Bone marrow (tissue), 2 donors: Measurements from ENCODE around the gene PTTG2.
"Not testable (repeated sequence)": the region's sequence is repeated elsewhere in the genome, so short reads cannot be mapped to it uniquely, and the experiment has no call there.

Experiments
- DNase-seq, 2 donors: peaks; one replicate each; lab custom pipeline; 2025; lab: John Stamatoyannopoulos, UW

The PTTG2 gene

DNA sequence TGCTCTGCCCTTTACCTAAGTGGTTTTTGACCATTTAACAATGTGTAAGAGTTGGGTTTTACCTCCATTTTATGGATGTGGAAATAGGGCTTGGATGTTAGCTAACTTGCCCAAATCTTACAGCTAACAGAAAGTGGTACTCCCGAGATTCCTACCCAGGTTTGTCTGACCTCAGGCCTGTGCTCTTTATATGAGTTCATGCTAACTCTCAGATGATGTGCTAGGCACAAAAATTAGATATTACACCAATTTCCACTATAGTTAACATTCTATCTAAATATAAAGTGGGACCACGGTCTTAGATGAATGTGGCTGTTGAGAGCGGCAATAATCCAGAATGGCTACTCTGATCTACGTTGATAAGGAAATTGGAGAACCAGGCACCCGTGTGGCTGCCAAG is at the start of gene PTTG2:
Gene PTTG2, plus strand, starts transcription at position 301 of the 400 bp plus-strand sequence. Its CDS starts 37 bp downstream, at position 338.
- DNase-seq, result no peak

DNA sequence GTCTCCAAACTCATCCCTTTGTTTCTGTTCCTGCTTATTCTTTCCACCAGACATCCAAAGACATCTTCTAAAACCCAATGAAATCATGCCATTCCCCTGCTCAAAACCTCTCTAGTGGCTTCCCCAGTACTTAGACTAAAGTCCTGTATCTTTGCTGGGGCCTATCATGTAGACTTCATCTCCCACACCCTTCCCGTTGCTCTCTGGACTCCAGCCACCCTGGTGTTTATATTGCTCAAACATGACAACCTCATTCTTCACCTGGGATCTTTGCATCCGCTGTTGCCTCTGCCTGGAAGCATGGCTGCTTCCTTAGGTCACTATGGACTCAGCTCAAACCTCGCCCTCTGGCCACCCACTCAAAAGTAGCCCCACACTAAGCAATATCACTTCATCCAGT is 45.7 kb upstream of the PTTG2 start:
- no peak for DNase-seq

DNA sequence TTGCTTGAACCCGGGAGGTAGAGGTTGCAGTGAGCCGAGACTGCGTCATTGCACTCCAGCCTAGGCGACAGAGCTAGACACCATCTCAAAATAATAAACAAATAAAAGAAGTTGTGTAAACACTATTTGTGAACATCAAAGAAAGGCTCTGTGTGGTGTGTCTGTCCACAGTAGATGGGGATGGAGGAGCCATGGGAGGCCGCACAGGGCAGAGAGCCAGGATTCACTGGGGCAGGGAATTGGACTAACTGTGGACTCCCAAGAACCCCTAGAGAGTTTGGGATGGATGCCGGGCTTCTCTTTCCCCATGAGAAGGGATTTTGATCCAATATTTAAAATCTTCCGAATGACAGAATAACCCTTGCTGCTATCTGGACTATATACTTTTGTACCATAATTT is 42.8 kb upstream of the PTTG2 start:
- no peak for DNase-seq

DNA sequence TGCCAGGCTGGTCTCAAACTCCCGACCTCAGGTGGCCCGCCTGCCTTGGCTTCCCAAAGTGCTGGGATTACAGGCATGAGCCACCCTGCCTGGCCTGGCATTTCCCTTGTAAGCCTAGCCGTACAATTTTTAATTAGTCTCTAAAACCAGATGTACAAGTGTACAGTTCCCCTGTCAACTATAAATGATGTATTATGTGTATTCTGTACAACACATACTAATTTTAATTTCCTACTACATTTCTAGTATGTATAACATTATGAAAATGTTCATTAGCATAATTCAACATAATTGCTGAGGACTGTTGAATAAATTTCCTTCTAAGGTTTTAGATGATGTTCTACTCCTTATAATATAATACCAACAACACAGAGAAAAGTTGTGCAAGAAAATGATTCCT is 41.5 kb upstream of the PTTG2 start:
- no peak for DNase-seq

DNA sequence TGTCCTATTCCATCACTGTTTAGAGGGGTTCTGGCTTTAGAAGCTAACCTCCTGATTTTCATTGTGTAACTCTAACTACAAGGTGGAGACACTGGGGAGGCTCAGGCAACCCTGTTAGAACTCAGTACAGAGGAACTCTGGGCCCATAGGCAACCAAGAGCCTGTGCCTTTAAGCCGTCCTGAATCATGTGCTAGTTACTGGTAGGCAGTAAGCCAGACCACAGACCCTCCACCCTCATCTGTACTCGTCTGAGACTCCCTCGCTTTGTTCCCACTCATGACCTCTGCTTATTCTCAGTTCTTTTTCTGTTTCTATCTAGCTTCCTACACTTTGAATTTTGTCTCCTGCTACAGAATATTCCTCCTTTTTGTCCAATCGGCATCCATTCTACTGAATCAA is 37.9 kb upstream of the PTTG2 start:
- DNase-seq, result peak in 1 of 2 donors; percentile 17

DNA sequence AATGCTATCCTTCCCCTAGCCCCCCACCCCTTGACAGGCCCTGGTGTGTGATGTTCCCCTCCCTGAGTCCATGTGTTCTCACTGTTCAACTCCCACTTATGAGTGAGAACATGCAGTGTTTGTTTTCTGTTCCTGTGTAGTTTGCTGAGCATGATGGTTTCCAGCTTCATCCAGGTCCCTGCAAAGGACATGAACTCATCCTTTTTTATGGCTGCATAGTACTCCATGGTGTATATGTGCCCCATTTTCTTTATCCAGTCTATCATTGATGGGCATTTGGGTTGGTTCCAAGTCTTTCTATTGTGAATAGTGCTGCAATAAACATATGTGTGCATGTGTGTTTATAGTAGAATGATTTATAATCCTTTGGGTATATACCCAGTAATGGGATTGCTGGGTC is 37.1 kb upstream of the PTTG2 start:
- not testable (repeated sequence) for DNase-seq

- DNase-seq, result no peak
Observed at GRCh38 chr4:37924946-37925345, 35.3 kb upstream of the PTTG2 start.

DNA sequence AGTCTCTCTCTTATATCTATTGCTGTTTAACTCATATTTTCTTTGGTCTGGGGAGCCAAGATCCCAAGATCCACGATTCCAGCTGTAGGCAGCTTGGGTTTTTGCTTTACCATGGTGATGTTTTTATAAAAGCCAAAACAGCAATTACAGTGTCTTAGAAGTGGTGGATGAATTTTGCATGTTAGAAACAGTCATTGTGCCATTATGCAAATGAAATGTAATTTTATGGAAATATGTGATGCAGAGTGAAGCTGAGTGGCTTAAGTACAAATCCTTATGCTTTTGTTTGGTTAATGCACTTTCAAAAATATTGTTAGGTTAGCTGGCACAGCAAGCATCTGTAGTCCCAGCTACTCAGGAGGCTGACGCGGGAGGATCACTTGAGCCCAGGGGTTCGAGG is 32.8 kb upstream of the PTTG2 start:
- no peak for DNase-seq

DNA sequence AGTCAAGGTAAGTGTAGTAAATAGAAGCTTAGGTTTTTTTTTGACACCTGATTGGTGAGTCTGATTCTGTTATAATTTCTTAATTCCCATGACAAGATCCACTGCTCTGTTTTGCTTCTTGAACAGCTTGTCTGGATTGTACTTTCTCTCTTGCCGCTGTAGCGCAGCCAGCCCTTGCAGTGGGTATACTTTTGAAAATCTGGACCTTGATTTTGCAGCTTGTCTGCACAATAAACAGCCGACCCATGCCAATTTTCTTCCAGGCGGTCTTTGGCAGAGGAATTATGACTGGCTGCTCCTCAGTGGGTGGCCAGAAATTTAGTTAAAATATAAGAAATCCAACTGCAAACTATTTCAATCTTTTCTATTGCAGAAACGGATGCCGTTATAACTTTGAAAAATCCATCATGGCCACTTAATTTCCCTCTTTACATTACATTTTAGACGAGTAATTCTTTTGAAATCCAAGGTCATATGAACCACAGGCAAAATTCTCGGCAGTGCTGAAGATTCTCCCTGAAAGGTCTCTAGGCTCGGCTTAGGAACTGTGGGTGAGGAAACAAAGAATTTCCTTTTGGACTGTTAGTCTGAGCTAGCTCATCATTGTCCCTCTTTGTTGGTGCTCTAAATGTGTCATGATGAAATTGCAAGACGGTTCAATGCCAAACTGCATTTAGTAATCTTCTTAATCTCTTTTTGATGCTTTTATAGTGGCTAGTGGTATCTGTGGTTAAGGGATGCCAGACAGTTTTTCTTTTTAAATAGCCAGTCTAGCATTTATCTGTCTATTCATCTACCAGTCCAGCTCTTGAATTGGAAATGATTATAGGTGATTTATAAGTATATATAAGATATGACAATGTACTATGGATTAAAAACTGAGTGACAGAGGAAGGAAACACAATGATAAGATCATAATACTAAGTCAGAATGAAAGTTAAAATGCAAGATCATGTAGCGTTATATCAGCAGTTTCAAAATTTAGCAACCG is 31.5 kb upstream of the PTTG2 start:
- no peak for DNase-seq

DNA sequence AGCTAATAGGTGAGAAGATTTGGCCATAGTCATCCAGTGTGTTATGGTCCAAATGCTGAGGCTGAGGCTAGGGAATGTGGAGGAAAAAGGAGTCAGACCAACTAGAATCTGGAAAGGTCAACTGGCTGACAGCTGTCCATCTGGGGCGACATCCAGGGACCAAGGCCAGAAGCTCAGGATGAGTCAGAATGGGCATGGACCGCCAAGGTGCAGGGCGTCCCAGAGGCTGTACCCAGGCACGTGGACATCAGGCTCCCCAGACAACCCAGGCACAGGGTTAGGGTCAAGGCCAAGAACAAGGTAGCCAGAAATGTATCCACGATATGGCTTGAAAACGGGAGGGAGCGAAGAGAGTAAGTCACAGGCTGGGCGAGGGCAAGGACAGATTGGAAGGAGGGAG is 26.1 kb upstream of the PTTG2 start:
- no peak for DNase-seq

DNA sequence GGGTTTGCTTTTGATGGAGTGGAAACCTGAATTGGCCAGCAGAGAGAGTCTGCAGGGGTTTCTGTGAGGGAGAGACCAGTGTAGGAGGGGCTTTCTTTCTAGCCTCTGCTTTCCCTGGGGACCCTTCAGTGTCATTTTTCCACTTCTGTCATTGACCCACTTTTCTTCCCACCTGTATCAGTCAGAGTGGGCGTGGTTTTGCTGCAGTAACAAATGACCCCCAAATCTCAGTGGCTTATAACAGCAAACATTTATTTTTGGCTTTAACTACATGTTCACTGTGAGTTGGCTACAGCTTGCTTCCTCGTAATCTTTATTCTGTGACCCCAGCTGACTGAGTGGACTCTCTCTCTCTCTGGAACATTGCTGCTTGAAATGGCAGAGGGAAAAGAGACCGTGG is 25.6 kb upstream of the PTTG2 start:
- DNase-seq, result no peak

- no peak for DNase-seq
Observed at GRCh38 chr4:37935026-37935425, 25.2 kb upstream of the PTTG2 start.

GRCh38 chr4:37936889-37937498 is 23.2 kb upstream of the PTTG2 start:
- no peak for DNase-seq

GRCh38 chr4:37938208-37938607 is 22.0 kb upstream of the PTTG2 start:
- no peak for DNase-seq

GRCh38 chr4:37946503-37947179 is 13.6 kb upstream of the PTTG2 start:
- no peak for DNase-seq

GRCh38 chr4:37948542-37948941 is 11.7 kb upstream of the PTTG2 start:
- DNase-seq, result no peak

DNA sequence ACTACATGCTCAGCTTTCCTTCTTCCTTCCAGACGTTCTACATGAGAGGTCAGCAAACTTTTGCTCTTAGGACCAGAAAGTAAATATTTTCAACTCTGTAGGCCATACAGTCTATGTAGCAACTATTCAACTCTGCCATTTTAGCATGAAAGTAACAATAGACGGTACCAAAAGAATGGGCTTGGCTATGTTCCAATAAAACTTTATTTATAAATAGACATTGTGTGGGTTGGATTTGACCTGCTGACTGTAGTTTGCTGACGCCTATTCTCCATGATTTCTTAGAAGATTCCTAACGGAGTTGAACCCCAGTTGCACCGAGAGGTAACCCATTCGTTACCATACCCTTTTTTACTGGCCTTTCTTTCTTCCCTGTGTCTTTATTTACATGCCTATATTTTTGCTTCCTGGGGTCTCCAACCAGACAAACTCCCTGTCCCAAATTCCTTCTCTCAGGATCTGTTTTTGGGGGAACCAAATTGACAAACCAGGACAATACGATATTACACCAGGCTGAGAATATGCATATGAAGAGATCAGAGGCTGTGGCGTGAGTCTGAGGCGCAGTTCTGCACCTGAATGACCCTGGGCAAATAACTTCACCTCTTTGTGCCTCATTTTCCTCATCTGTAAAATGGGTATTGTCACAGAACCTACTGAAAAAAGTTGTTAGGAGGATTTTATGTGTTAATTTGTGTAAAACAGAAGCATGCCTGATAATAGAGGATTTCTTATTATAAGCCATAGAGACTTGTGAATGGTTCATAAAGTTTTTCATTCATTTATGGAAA is 10.4 kb upstream of the PTTG2 start:
- DNase-seq, result no peak

DNA sequence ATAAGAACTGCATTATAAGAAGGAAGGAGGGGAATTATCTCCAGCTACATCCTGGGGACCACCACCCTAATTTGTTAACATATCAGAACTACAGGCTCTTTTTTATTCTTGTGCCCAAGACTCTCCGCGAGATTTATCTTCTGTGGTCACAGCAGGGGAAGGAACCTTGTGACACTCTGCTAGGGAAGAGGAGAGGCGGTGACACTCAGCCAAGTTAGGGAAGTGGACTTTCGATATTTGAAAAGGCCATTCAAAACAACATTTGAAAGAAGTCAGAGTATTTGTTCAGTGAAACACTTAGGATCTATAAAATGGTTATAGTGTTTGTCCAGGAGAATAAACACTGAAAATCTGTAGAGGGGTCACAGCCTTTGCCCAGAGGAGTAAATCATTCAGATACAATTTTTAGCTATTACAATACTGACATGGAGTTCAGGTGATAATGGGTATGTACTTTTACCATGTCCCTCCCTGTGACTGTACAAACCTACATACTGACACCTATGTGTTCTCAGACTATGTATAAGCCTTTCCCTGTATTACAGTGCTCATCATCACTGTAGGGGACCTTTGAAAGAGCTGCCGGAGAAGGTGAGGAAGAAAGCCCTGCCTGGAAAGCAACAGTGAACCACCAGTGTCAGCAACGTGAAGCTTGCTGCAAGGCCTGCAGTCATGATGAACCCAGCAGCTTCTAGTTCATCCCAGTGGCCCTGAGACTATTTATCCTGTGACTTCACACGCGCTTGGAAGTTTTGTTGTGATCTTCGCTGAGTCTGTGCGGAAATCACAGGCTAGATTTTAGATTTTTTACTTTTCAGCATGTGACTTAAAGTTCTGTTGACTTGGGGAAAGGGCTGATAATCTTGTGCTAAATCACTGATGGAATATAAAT is 8.5 kb upstream of the PTTG2 start:
- peak in 1 of 2 donors; percentile 40 for DNase-seq

GRCh38 chr4:37953156-37953555 is 7.0 kb upstream of the PTTG2 start:
- DNase-seq, result no peak

- no peak for DNase-seq
Observed at GRCh38 chr4:37953620-37954293, 6.4 kb upstream of the PTTG2 start.
